ENCODE data around the gene CALN1. TPM values are rescaled to one million over a fixed set of nuclear protein-coding genes. Genes with fewer than 3 reads are reported as not detected.

Gene CALN1
- total RNA-seq, 4 donors from 2014 or later, result under 0.01 to 1.2 (median 0.22) TPM; not detected in 1

- no peak for DNase-seq (ENCODE audit: low spot score in 2 of 2)
- H3K36me3 ChIP-seq, result no peaks in the 10 kb centered on the region
- H3K9me3 ChIP-seq, result peaks cover 0 to 25% (median 0%) of the 10 kb centered on the region in 4 donors
- H3K27ac ChIP-seq, result no peak overlapping the region
- no peaks in the 10 kb centered on the region for H3K27me3 ChIP-seq
- H3K4me3 ChIP-seq, result no peak overlapping the region
- no peak for TF ChIP-seq CTCF (IDR thresholded peaks at IDR 0.05)
- no peak for TF ChIP-seq POLR2A (IDR thresholded peaks at IDR 0.05)
- TF ChIP-seq EP300 (IDR thresholded peaks at IDR 0.05), result no peak
- no peaks in the 10 kb centered on the region for H3K4me1 ChIP-seq
These were observed 646.1 kb downstream of the CALN1 start for GRCh38 chr7:71766016-71766415.

- no peaks in the 10 kb centered on the region for H3K27me3 ChIP-seq
- no peaks in the 10 kb centered on the region for H3K36me3 ChIP-seq
- no peak for DNase-seq (ENCODE audit: low spot score in 2 of 2)
- H3K9me3 ChIP-seq, result peaks cover 0 to 36% (median 0%) of the 10 kb centered on the region in 4 donors
- no peak for TF ChIP-seq CTCF (IDR thresholded peaks at IDR 0.05)
- no peak for TF ChIP-seq POLR2A (IDR thresholded peaks at IDR 0.05)
- TF ChIP-seq EP300 (IDR thresholded peaks at IDR 0.05), result no peak
- no peaks in the 10 kb centered on the region for H3K4me1 ChIP-seq
- no peak overlapping the region for H3K4me3 ChIP-seq
- no peak overlapping the region for H3K27ac ChIP-seq
These were observed 650.8 kb downstream of the CALN1 start for GRCh38 chr7:71761336-71761735.

- DNase-seq (ENCODE audit: low spot score in 2 of 2), result no peak
- TF ChIP-seq CTCF (IDR thresholded peaks at IDR 0.05), result no peak
- no peak overlapping the region for H3K27ac ChIP-seq
- 90 to 93% methylated on average over 4 of the region's 4 CpGs for WGBS, 2 donors
- H3K9me3 ChIP-seq, result peaks cover 0 to 30% (median under 1%) of the 10 kb centered on the region in 4 donors
- peaks cover 0 to 17% of the 10 kb centered on the region in 2 donors for H3K27me3 ChIP-seq
- H3K36me3 ChIP-seq, result no peaks in the 10 kb centered on the region
- H3K4me1 ChIP-seq, result peaks cover 0 to 16% (median 0%) of the 10 kb centered on the region in 4 donors
- no peak overlapping the region for H3K4me3 ChIP-seq
These were observed 657.3 kb downstream of the CALN1 start for GRCh38 chr7:71754828-71755227.

GRCh38 chr7:71753956-71754664 is 658.0 kb downstream of the CALN1 start:
- TF ChIP-seq EP300 (IDR thresholded peaks at IDR 0.05), result no peak
- TF ChIP-seq CTCF (IDR thresholded peaks at IDR 0.05), result no peak
- no peak for TF ChIP-seq POLR2A (IDR thresholded peaks at IDR 0.05)
- Histone ChIP-seq H3K4me1 (peaks cover 0 to 16% (median 0%) of the 10 kb centered on the region in 4 donors), H3K4me3 (no peak overlapping the region), H3K27me3 (peaks cover 0 to 17% of the 10 kb centered on the region in 2 donors), H3K36me3 (no peaks in the 10 kb centered on the region), H3K27ac (no peak overlapping the region), H3K9me3 (peaks cover 0 to 35% (median 2%) of the 10 kb centered on the region in 4 donors)
- no peak for DNase-seq (ENCODE audit: low spot score in 2 of 2)
- 25 to 27% methylated on average over 9 of the region's 9 CpGs for WGBS, 2 donors

- no peak for DNase-seq (ENCODE audit: low spot score in 2 of 2)
- no peaks in the 10 kb centered on the region for H3K36me3 ChIP-seq
- H3K27ac ChIP-seq, result no peak overlapping the region
- peaks cover 0 to 39% (median 2%) of the 10 kb centered on the region in 4 donors for H3K9me3 ChIP-seq
- 90 to 93% methylated on average over 2 of the region's 2 CpGs for WGBS, 2 donors
- H3K4me1 ChIP-seq, result peaks cover 0 to 16% (median 0%) of the 10 kb centered on the region in 4 donors
- H3K4me3 ChIP-seq, result no peak overlapping the region
- H3K27me3 ChIP-seq, result peaks cover 0 to 17% of the 10 kb centered on the region in 2 donors
- TF ChIP-seq POLR2A (IDR thresholded peaks at IDR 0.05), result no peak
- no peak for TF ChIP-seq CTCF (IDR thresholded peaks at IDR 0.05)
- no peak for TF ChIP-seq EP300 (IDR thresholded peaks at IDR 0.05)
These were observed 658.9 kb downstream of the CALN1 start for GRCh38 chr7:71753236-71753635.
